Measurements from ENCODE around the gene AGBL4.

DNA sequence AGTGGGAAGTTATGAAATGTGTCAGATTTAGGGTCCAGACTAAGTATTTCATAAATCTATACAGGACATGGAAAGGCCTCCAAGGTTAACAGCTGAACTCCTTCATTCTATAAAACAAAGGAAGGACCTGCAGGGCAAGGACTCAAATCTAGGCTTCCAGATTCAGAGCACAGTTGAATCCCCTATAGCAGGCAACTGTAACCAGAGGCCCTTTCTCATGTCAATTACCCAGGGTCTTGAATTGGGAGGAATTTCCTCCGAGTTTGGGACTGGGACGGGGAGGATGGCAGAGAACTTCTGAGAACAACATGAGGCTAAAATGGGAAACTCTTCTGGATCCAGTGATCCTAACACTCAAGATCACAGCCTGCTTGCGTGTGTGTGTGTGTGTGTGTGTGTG, 1134.1 kb downstream of the AGBL4 start:
- no peak for TF ChIP-seq POLR2A (IDR thresholded peaks at IDR 0.05)
- TF ChIP-seq, protein P1, sequence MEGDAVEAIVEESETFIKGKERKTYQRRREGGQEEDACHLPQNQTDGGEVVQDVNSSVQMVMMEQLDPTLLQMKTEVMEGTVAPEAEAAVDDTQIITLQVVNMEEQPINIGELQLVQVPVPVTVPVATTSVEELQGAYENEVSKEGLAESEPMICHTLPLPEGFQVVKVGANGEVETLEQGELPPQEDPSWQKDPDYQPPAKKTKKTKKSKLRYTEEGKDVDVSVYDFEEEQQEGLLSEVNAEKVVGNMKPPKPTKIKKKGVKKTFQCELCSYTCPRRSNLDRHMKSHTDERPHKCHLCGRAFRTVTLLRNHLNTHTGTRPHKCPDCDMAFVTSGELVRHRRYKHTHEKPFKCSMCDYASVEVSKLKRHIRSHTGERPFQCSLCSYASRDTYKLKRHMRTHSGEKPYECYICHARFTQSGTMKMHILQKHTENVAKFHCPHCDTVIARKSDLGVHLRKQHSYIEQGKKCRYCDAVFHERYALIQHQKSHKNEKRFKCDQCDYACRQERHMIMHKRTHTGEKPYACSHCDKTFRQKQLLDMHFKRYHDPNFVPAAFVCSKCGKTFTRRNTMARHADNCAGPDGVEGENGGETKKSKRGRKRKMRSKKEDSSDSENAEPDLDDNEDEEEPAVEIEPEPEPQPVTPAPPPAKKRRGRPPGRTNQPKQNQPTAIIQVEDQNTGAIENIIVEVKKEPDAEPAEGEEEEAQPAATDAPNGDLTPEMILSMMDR (IDR thresholded peaks at IDR 0.05): no peak

Data from lower leg skin (tissue), 3 donors.